Esophagus muscularis mucosa (tissue), 4 donors: ENCODE data around the gene KRT39. TPM values are rescaled to one million over a fixed set of nuclear protein-coding genes. Genes with fewer than 3 reads are reported as not detected.

ENCODE experiments used
- DNase-seq: peaks from one replicate; pipeline ENCODE4 v3.0.0-alpha.2; 2017; ENCODE audit errors: extremely low spot score
- H3K27ac ChIP-seq, 4 donors: fragments of 200-600 bp; sonication (generic); replicated peaks in 1 of 4; 1 replicate in 3 of 4; 2 replicates in 1 of 4; pipeline ENCODE4 v1.5.1; 2016 to 2019; ENCODE audit warnings: mild to moderate bottlenecking in 1 of 4
- H3K27me3 ChIP-seq, 4 donors: fragments of 200-600 bp; sonication (generic); one replicate each; pipeline versions ENCODE4 v1.5.1 to v1.6.0; 2016 to 2019
- H3K36me3 ChIP-seq, 4 donors: fragments of 200-600 bp; sonication (generic); one replicate each; pipeline ENCODE4 v1.5.1; 2016 to 2019
- H3K4me1 ChIP-seq, 4 donors: fragments of 200-600 bp; sonication (generic); one replicate each; pipeline ENCODE4 v1.5.1; 2016 to 2019
- H3K4me3 ChIP-seq, 4 donors: fragments of 200-600 bp; sonication (generic); 1 replicate in 2 of 4; 2 replicates in 2 of 4; pipeline ENCODE4 v1.5.1; 2016 to 2019; ENCODE audit warnings: mild to moderate bottlenecking in 4 of 4, moderate library complexity in 1 of 4
- H3K9me3 ChIP-seq, 4 donors: fragments of 200-600 bp; sonication (generic); 1 replicate in 3 of 4; 2 replicates in 1 of 4; pipeline ENCODE4 v1.5.1; 2016 to 2019
- CTCF ChIP-seq, 3 experiments: fragments of 200-600 bp in 2 of 3; fragments of 450-650 bp in 1 of 3; sonication (generic) in 2 of 3; IDR thresholded peaks; one replicate each; pipeline ENCODE4 v1.5.1; 2017 to 2019; ENCODE audit warnings: antibody characterized with exemption in 3 of 3, mild to moderate bottlenecking in 2 of 3, moderate library complexity in 1 of 3
- EP300 ChIP-seq: sonication (generic); formaldehyde crosslinking; IDR thresholded peaks from one replicate; pipeline ENCODE4 v1.6.1; 2017; ENCODE audit warnings: antibody characterized with exemption
- POLR2A ChIP-seq: fragments of 450-650 bp; IDR thresholded peaks from one replicate; pipeline ENCODE4 v1.6.1; 2017; ENCODE audit warnings: antibody characterized with exemption, moderate library complexity, mild to moderate bottlenecking, low read depth
- POLR2AphosphoS5 ChIP-seq, 2 donors: sonication (generic); formaldehyde crosslinking; IDR thresholded peaks; one replicate each; pipeline ENCODE4 v1.6.1; 2017; ENCODE audit warnings: antibody characterized with exemption in 2 of 2
- WGBS: methylation state at CpG from one replicate; pipeline ENCODE4 v1.1.5; 2018; 5-methylcytosine and 5-hydroxymethylcytosine counted together
- intact Hi-C: fragments of 100-400 bp; cut with DNase I; formaldehyde crosslinking; loops from one replicate; pipeline ENCODE4 v1.15.1; 2023
- total RNA-seq, 4 donors: library from RNA; depleted of rRNA; stranded (reverse); fragments of >200 nt; gene quantifications; one replicate each; pipeline versions ENCODE4 v1.1.0 to v1.2.1, GENCODE V29; 2016

Gene KRT39
- total RNA-seq, 4 donors from 2014 or later = not detected

GRCh38 chr17:40951011-40951622 is 15.6 kb downstream of the KRT39 start:
- Histone ChIP-seq H3K9me3 (no peaks in the 10 kb centered on the region), H3K27ac (no peak overlapping the region), H3K27me3 (peaks cover 0 to 22% (median 3%) of the 10 kb centered on the region in 4 donors), H3K4me1 (peaks cover 0 to 14% (median 12%) of the 10 kb centered on the region in 4 donors), H3K36me3 (no peaks in the 10 kb centered on the region), H3K4me3 (no peak overlapping the region)
- TF ChIP-seq POLR2AphosphoS5 (IDR thresholded peaks at IDR 0.05) (no peak), CTCF (IDR thresholded peaks at IDR 0.05) (no peak)
- 83% methylated on average over 2 of the region's 2 CpGs for WGBS
- DNase-seq = no peak
- intact Hi-C loops = no loop called here

GRCh38 chr17:40950176-40950575 is 16.6 kb downstream of the KRT39 start:
- 82% methylated on average over 7 of the region's 7 CpGs for WGBS
- Histone ChIP-seq H3K27me3 (peaks cover 0 to 22% (median 3%) of the 10 kb centered on the region in 4 donors), H3K9me3 (no peaks in the 10 kb centered on the region), H3K4me1 (peaks cover 0 to 14% (median 12%) of the 10 kb centered on the region in 4 donors), H3K27ac (no peak overlapping the region), H3K36me3 (no peaks in the 10 kb centered on the region), H3K4me3 (no peak overlapping the region)
- TF ChIP-seq POLR2AphosphoS5 (IDR thresholded peaks at IDR 0.05) (no peak), EP300 (no peak), CTCF (IDR thresholded peaks at IDR 0.05) (no peak), POLR2A (no peak)
- intact Hi-C loops = no loop called here
- DNase-seq = no peak

GRCh38 chr17:40949418-40949817 is 17.3 kb downstream of the KRT39 start:
- Histone ChIP-seq H3K27me3 (peaks cover 0 to 22% (median 3%) of the 10 kb centered on the region in 4 donors), H3K27ac (no peak overlapping the region), H3K9me3 (no peaks in the 10 kb centered on the region), H3K4me3 (no peak overlapping the region), H3K4me1 (peaks cover 0 to 14% (median 12%) of the 10 kb centered on the region in 4 donors), H3K36me3 (no peaks in the 10 kb centered on the region)
- WGBS = 37% methylated on average over 10 of the region's 10 CpGs
- TF ChIP-seq CTCF (IDR thresholded peaks at IDR 0.05) = no peak
- no peak for TF ChIP-seq POLR2A
- no peak for TF ChIP-seq POLR2AphosphoS5 (IDR thresholded peaks at IDR 0.05)
- TF ChIP-seq EP300 = no peak
- no peak for DNase-seq
- intact Hi-C loops = no loop called here

- Histone ChIP-seq H3K4me3 (no peak overlapping the region), H3K9me3 (no peaks in the 10 kb centered on the region), H3K27me3 (peaks cover 0 to 22% (median 3%) of the 10 kb centered on the region in 4 donors), H3K27ac (no peak overlapping the region), H3K36me3 (no peaks in the 10 kb centered on the region), H3K4me1 (peaks cover 0 to 10% (median 8%) of the 10 kb centered on the region in 4 donors)
- 84% methylated on average over 2 of the region's 2 CpGs for WGBS
- DNase-seq = no peak
- intact Hi-C loops = no loop called here
- TF ChIP-seq CTCF (IDR thresholded peaks at IDR 0.05) = no peak
- no peak for TF ChIP-seq POLR2A
- no peak for TF ChIP-seq POLR2AphosphoS5 (IDR thresholded peaks at IDR 0.05)
- no peak for TF ChIP-seq EP300
Observed at GRCh38 chr17:40947929-40948328, 18.8 kb downstream of the KRT39 start.

GRCh38 chr17:40945414-40945813 is 21.3 kb downstream of the KRT39 start:
- WGBS = 81% methylated on average over 6 of the region's 6 CpGs
- DNase-seq = no peak
- Histone ChIP-seq H3K36me3 (no peaks in the 10 kb centered on the region), H3K9me3 (no peaks in the 10 kb centered on the region), H3K4me1 (peaks cover 0 to 4% (median 0%) of the 10 kb centered on the region in 4 donors), H3K27ac (no peak overlapping the region), H3K27me3 (peaks cover 0 to 19% (median 3%) of the 10 kb centered on the region in 4 donors), H3K4me3 (no peak overlapping the region)
- intact Hi-C loops = no loop called here
- TF ChIP-seq EP300 = no peak
- no peak for TF ChIP-seq CTCF (IDR thresholded peaks at IDR 0.05)
- no peak for TF ChIP-seq POLR2A
- no peak for TF ChIP-seq POLR2AphosphoS5 (IDR thresholded peaks at IDR 0.05)
